ENCODE data around the gene DHRSX. TPM values are rescaled to one million over a fixed set of nuclear protein-coding genes. Genes with fewer than 3 reads are reported as not detected.
"Not testable (repeated sequence)": the region's sequence is repeated elsewhere in the genome, so short reads cannot be mapped to it uniquely, and the experiment has no call there.

DHRSX gene
- total RNA-seq, 4 donors from 2014 or later, result 4.4 to 23.8 (median 11.3) TPM

- no peaks in the 10 kb centered on the region for H3K27me3 ChIP-seq
- no peaks in the 10 kb centered on the region for H3K36me3 ChIP-seq
- H3K4me3 ChIP-seq, result no peak overlapping the region
- no peaks in the 10 kb centered on the region for H3K4me1 ChIP-seq
- intact Hi-C loops (cut with DNase I; ENCODE audit: low total_unique reads), result no loop called here
- H3K27ac ChIP-seq, result no peak overlapping the region
- no peaks in the 10 kb centered on the region for H3K9me3 ChIP-seq
- DNase-seq, result no peak
- TF ChIP-seq POLR2A (IDR thresholded peaks at IDR 0.05), result no peak
- TF ChIP-seq CTCF (IDR thresholded peaks at IDR 0.05), result no peak
These were observed 117.6 kb downstream of the DHRSX start for GRCh38 chrX:2383144-2383543.

- H3K27ac ChIP-seq; H3K4me3 ChIP-seq; H3K4me1 ChIP-seq; H3K27me3 ChIP-seq; H3K36me3 ChIP-seq; intact Hi-C loops (cut with DNase I; ENCODE audit: low total_unique reads); DNase-seq; H3K9me3 ChIP-seq: not testable (repeated sequence)
These were observed 118.2 kb downstream of the DHRSX start for GRCh38 chrX:2382433-2383048.

GRCh38 chrX:2376166-2376565, 124.6 kb downstream of the DHRSX start:
- Histone ChIP-seq H3K4me1 (no peaks in the 10 kb centered on the region), H3K9me3 (no peaks in the 10 kb centered on the region), H3K27me3 (no peaks in the 10 kb centered on the region), H3K4me3 (no peak overlapping the region), H3K27ac (no peak overlapping the region), H3K36me3 (no peaks in the 10 kb centered on the region)
- intact Hi-C loops (cut with DNase I; ENCODE audit: low total_unique reads), result no loop called here
- TF ChIP-seq POLR2A (IDR thresholded peaks at IDR 0.05) (no peak), CTCF (IDR thresholded peaks at IDR 0.05) (no peak)
- no peak for DNase-seq

- H3K27me3 ChIP-seq, result no peaks in the 10 kb centered on the region
- no peaks in the 10 kb centered on the region for H3K36me3 ChIP-seq
- no peak for DNase-seq
- intact Hi-C loops (cut with DNase I; ENCODE audit: low total_unique reads), result no loop called here
- H3K4me3 ChIP-seq, result no peak overlapping the region
- no peaks in the 10 kb centered on the region for H3K4me1 ChIP-seq
- TF ChIP-seq POLR2A (IDR thresholded peaks at IDR 0.05) (no peak), CTCF (IDR thresholded peaks at IDR 0.05) (no peak)
- H3K27ac ChIP-seq, result no peak overlapping the region
- no peaks in the 10 kb centered on the region for H3K9me3 ChIP-seq
These were observed 126.7 kb downstream of the DHRSX start for GRCh38 chrX:2374086-2374485.

- Histone ChIP-seq H3K9me3 (no peaks in the 10 kb centered on the region), H3K27me3 (no peaks in the 10 kb centered on the region), H3K4me3 (no peak overlapping the region), H3K36me3 (no peaks in the 10 kb centered on the region), H3K4me1 (no peaks in the 10 kb centered on the region), H3K27ac (no peak overlapping the region)
- intact Hi-C loops (cut with DNase I; ENCODE audit: low total_unique reads), result no loop called here
- DNase-seq, result no peak
- no peak for TF ChIP-seq POLR2A (IDR thresholded peaks at IDR 0.05)
- TF ChIP-seq CTCF (IDR thresholded peaks at IDR 0.05), result no peak
These were observed 127.2 kb downstream of the DHRSX start for GRCh38 chrX:2373615-2374014.
